NCI-H748 (cell line): ENCODE results near the gene SORCS2.

ENCODE experiments used
- DNase-seq: peaks from one replicate; lab custom pipeline; 2025; ENCODE audit not compliant: unreplicated experiment; lab: John Stamatoyannopoulos, UW

Gene SORCS2

DNA sequence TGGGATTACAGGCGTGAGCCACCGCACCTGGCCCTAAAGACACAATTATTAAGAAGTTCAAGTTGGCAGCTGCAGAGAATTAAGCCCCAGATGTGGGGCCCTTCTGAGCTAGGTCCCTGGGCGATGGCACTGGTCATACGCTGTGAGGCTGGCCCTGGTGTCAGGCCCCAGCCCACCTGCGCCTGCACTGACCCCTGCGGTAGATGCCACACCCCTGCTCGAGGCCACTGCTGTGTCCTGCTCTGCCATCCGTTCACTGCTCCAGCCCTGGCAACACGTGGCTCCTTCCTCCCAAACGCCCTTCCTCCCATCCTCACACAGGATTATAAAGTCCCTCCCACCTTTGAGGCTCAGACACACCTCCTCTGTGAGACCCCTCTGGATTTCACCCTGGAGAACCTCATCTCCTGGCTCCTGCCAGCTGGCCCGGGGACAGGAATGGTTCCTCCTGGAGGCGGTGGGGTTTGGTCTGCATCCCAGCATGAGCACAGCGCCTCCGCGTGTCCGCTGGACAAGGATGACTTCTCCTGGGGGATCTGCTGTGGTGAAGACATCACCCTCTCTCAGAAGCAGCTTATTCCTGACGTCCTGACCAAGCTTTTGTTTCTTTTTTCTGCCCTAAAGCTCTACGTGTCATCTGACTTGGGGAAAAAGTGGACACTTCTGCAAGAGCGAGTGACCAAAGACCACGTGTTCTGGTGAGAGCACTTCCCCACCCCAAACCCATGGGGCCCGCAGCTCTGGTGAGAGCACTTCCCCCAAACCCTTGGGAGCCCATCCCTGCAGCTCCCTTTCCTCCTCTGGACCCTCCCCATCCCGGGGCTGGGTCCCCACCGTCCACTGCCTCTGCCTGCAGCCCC is 461.4 kb downstream of the SORCS2 start:
- no peak for DNase-seq

GRCh38 chr4:7654550-7655445 is 462.5 kb downstream of the SORCS2 start:
- DNase-seq, result no peak

GRCh38 chr4:7655511-7656243 is 463.3 kb downstream of the SORCS2 start:
- no peak for DNase-seq

DNA sequence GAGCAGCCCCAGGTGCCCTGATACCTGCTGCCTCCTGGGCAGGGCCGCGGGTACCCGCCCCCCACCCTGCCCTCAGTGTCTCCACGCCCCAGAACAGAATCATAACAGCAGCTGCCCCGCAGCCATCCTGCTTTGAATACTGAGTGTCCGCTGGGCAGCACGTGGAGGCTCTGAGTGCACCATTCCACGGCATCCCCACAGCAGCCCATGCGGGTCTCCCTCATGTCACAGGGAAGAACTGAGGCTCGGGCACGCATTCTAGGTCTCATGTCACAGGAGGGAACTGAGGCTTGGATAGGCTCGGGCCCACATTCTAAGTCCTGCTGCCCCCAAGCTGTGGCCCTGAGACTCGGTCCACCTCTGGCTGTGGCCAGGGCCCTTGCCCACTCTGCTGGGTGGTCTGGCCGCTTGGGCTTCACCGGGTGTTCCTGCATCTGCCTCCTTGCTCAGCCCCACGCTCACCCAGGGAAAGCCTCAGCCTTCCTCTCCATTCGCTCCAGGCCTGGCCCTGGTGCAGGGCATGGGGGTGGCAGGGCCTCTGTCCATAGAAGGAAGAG is 464.0 kb downstream of the SORCS2 start:
- no peak for DNase-seq

DNA sequence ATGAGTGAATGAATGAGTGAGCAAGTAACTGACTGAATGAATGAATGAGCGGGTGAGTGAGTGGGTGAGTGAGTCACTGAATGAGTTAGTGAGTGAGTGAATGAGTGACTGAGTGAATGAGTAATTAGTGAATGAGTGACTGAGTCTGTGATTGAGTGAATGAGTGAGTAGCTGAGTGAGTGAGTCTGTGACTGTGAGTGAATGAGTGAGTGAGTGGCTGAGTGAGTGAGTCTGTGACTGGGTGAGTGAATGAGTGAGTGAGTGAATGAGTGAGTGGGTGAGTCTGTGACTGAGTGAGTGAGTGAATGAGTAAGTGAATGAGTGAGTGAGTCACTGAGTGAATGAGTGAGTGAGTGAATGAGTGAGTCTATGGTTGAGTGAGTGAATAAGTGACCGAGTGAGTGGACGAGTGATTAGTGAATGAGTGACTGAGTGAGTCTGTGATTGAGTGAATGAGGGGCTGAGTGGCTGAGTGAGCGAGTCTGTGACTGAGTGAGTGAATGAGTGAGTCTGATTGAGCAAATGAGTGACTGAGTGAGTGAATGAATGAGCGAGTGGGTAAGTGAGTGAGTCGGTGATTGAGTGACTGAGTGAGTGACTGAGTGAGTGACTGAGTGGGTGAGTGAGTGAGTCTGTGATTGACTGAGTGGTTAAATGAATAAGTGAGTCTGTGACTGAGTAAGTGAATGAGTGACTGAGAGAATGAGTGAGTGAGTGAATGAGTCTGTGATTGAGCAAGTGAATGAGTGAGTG is 465.4 kb downstream of the SORCS2 start:
- no peak for DNase-seq

DNA sequence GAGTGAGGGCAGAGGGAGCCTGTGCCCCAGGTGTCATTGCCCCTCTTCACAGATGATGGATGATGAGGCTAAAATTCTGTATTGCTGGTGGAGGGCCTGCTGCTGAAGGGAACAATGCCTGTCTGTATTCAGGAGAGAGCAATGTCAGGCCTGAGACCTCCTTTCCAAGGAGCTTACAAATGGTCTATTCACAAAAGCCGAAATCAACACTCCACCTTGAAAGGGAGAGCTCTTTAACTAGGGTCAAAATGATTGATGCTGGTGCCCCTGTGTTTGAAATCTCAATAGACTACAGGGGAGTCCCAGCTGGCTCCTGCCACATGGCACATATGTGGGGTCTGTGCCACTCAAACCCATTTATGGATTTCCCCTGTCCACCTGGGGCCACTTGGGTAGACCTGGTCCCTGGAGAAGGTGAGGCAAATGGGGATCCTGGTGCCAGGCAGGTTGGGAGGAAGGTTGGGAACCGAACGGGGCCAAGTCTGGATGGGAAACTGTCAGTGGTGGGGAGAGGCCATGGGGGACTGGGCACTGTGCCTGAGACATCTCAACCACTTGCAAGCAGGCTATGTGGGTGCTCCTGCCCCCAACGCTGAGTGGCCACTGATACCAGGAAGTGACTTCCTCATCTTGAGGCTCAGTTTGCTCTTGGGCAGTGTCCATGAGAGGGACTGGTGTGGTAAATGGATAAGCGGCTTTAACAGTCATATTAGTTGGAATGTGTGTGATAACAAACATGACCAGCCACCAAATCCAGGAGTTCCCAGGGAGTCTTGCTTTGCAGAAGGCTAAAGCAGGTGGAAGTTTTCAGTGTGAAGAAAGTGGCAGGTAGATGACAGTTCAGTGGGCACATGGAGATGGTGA is 466.2 kb downstream of the SORCS2 start:
- no peak for DNase-seq

- DNase-seq, result no peak
Observed at GRCh38 chr4:7659429-7660175, 467.3 kb downstream of the SORCS2 start.

- no peak for DNase-seq
Observed at GRCh38 chr4:7660176-7661039, 468.1 kb downstream of the SORCS2 start.

DNA sequence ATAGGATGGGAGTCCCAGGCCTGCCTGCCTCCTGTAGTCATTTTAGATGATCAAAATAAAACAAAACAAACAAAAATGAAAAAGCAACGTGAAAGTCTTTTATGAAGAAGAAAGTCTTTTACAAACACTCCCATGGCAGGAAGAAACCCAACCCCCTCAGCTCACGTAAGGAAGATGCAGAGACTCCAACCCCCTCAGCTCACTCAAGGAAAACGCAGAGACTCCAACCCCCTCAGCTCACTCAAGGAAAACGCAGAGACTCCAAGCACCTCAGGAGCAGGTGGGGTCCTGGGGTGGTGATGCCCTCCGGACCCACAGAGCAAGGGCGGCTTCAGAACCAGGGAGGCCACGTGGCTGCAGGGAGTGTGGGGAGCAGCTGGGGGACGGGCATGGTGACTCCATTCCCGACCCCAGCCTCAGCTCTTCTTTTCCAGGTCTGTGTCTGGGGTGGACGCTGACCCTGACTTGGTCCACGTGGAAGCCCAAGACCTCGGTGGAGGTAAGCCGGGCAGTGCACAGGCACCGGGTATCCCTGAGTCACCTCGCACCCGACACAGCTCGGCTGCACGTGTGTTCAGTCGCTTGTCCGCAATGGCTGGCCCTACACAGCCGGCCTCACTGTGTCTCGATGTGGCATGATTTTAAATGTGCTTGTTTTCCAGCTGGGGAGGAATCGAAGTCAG is 468.9 kb downstream of the SORCS2 start:
- no peak for DNase-seq

DNA sequence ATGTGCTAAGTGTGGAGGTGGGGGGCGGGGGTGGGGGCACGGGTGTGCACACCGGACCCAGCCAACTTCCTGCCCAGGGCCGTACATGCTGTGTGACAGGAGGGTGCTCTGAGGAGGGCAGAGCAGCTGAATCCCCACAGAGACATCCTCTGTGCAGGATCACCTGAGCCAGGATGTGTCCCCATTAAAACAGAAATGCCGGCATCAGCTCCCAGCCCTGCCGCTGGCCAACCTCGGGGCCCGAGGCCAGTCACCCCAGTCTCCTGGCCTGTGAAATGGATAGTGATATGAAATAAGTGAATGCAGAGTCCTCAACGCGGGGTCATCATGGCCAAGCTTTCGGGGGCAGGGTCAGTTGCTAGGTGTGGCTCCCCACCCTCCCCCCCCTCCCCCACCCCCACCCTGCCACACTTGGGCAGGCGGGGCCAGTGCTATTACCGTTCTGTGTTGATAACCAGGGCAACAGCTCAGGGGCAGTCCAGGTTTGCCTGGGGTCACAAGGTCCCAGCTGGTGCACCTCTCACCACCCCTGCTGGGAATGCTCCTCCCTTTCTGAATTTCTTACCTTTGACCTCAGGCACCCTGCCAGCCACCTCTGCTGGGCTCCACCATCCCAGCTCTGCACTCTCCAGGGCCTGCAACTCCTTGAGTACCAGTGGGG is 469.6 kb downstream of the SORCS2 start:
- no peak for DNase-seq

DNA sequence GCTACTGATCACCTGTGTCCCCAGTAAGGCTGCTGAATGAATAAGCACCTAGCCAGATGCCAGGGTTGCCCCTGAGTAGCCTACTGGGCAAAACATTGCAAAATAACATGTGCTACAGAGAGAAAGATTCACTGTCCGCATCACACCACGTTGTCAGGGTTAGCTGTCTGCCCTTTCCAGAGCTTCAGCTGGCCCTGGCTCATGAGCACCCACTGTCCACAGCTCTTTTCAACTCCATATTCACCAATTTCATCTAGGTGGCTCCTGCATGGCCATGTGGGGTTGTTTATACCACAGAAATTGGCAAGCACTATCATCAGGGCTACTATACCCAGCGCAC is 470.1 kb downstream of the SORCS2 start:
- no peak for DNase-seq

- no peak for DNase-seq
Observed at GRCh38 chr4:7663075-7663541, 470.8 kb downstream of the SORCS2 start.

- no peak for DNase-seq
Observed at GRCh38 chr4:7664106-7664505, 471.8 kb downstream of the SORCS2 start.

DNA sequence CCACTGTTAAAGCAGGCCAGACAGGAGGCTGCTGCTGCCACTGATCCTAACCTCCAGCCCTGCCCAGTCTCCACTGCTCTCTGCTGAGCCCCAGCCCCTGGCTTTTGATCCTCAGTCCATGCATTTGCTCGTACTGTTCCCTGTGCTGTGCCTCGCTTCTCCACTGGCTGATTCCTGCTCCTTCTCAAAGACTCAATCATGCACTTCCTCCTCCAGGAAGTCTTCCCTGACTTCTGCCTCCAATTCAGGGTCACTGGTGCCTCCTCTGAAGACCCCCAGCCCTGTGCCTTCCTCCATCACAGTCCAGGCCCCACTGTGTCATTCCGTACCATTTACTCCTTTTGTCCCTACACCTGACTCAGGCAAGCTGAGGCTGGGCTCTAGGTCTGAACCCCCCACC is 473.0 kb downstream of the SORCS2 start:
- DNase-seq, result no peak

- no peak for DNase-seq
Observed at GRCh38 chr4:7666011-7666410, 473.7 kb downstream of the SORCS2 start.

DNA sequence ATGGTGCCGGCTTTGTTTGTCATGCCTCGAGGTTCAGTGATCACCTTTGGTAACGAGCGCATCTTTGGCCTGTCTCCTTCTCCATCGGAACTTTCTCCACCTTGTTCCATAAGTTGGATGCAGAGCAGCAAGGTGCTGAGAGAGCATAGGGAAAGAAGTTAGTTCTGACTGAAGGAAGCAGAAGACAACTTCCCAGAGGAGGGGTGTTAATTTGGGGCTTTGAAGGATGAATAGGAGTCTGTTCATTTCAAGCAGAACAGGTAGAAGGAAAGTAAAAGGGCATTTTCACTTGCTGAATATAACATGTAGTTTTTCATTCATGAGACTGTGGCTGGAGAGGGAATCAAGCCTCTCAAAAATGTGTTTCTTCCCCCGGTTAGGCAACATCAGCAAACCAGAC is 474.4 kb downstream of the SORCS2 start:
- no peak for DNase-seq

GRCh38 chr4:7668271-7668670 is 475.9 kb downstream of the SORCS2 start:
- DNase-seq, result no peak
